Smooth muscle cell (in vitro differentiated cells): Measurements from ENCODE around the gene CYBC1. TPM values are rescaled to one million over a fixed set of nuclear protein-coding genes. Genes with fewer than 3 reads are reported as not detected.

ENCODE experiments used
- DNase-seq: peaks from one replicate; lab custom pipeline; 2025; ENCODE audit not compliant: unreplicated experiment; lab: John Stamatoyannopoulos, UW
- H2AFZ ChIP-seq: fragments of 200-600 bp; sonication (generic); 2 replicates; pipeline ENCODE4 v1.6.0; 2016; ENCODE audit warnings: antibody characterized with exemption, low read depth, mild to moderate bottlenecking
- H3F3A ChIP-seq: fragments of 200-600 bp; sonication (generic); 2 replicates; pipeline ENCODE4 v1.6.0; 2017; ENCODE audit warnings: antibody characterized with exemption, low read depth
- H3K27ac ChIP-seq: fragments of 200-600 bp; sonication (generic); 2 replicates; pipeline ENCODE4 v1.5.1; 2016; ENCODE audit warnings: low read depth, mild to moderate bottlenecking
- H3K27me3 ChIP-seq: fragments of 200-600 bp; sonication (generic); 2 replicates; pipeline ENCODE4 v1.6.1; 2016; ENCODE audit warnings: low read depth, mild to moderate bottlenecking
- H3K36me3 ChIP-seq: fragments of 200-600 bp; sonication (generic); 2 replicates; pipeline ENCODE4 v1.5.1; 2016; ENCODE audit warnings: low read depth
- H3K4me1 ChIP-seq: fragments of 200-600 bp; sonication (generic); 2 replicates; pipeline ENCODE4 v1.5.1; 2016; ENCODE audit warnings: low read depth
- H3K4me2 ChIP-seq: fragments of 200-600 bp; sonication (generic); 2 replicates; pipeline ENCODE4 v1.6.0; 2016; ENCODE audit warnings: mild to moderate bottlenecking
- H3K4me3 ChIP-seq: fragments of 200-600 bp; sonication (generic); 2 replicates; pipeline ENCODE4 v1.5.1; 2016; ENCODE audit warnings: mild to moderate bottlenecking
- H3K79me2 ChIP-seq: fragments of 200-600 bp; sonication (generic); 2 replicates; pipeline ENCODE4 v1.6.0; 2016; ENCODE audit warnings: low read depth, mild to moderate bottlenecking
- H3K9ac ChIP-seq: fragments of 200-600 bp; sonication (generic); 2 replicates; pipeline ENCODE4 v1.6.0; 2016; ENCODE audit warnings: low read depth
- H3K9me3 ChIP-seq: fragments of 200-600 bp; sonication (generic); replicated peaks from 2 replicates; pipeline ENCODE4 v1.5.1; 2016; ENCODE audit warnings: low read depth
- H4K20me1 ChIP-seq: fragments of 200-600 bp; sonication (generic); 2 replicates; pipeline ENCODE4 v1.6.0; 2016; ENCODE audit warnings: low read depth
- WGBS: methylation state at CpG from one replicate; pipeline ENCODE4 v1.1.7; 2016; ENCODE audit warnings: low lambda C conversion rate; 5-methylcytosine and 5-hydroxymethylcytosine counted together
- polyA plus RNA-seq: library from polyadenylated mRNA; unstranded; fragments of >200 nt; fragmentation: Nextera tagmentation; extraction: Ambion mirVana; gene quantifications from 2 replicates; pipeline ENCODE4 v1.2.1, GENCODE V29; 2016
- total RNA-seq: library from RNA; depleted of rRNA; stranded (reverse); fragments of >200 nt; gene quantifications from 2 replicates; pipeline ENCODE4 v1.2.3, GENCODE V29; 2014
- TF ChIP-seq, protein P1 (sequence below): fragments of 200-600 bp; sonication (generic); IDR thresholded peaks from 2 replicates; pipeline ENCODE4 v1.5.1; 2017; ENCODE audit warnings: borderline replicate concordance, mild to moderate bottlenecking, antibody characterized with exemption; ENCODE audit not compliant: insufficient read depth, poor library complexity, severe bottlenecking

The CYBC1 gene
- total and polyA plus RNA-seq, 2 experiments from 2014 or later, result 23.3 to 65.8 TPM

- no peaks in the 10 kb centered on the region for H4K20me1 ChIP-seq
- TF ChIP-seq, protein P1, sequence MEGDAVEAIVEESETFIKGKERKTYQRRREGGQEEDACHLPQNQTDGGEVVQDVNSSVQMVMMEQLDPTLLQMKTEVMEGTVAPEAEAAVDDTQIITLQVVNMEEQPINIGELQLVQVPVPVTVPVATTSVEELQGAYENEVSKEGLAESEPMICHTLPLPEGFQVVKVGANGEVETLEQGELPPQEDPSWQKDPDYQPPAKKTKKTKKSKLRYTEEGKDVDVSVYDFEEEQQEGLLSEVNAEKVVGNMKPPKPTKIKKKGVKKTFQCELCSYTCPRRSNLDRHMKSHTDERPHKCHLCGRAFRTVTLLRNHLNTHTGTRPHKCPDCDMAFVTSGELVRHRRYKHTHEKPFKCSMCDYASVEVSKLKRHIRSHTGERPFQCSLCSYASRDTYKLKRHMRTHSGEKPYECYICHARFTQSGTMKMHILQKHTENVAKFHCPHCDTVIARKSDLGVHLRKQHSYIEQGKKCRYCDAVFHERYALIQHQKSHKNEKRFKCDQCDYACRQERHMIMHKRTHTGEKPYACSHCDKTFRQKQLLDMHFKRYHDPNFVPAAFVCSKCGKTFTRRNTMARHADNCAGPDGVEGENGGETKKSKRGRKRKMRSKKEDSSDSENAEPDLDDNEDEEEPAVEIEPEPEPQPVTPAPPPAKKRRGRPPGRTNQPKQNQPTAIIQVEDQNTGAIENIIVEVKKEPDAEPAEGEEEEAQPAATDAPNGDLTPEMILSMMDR, result no peak
- H3K36me3 ChIP-seq, result no peaks in the 10 kb centered on the region
- H2AFZ ChIP-seq, result no peak overlapping the region
- H3K4me3 ChIP-seq, result no peak overlapping the region
- H3K9ac ChIP-seq, result no peak overlapping the region
- no peaks in the 10 kb centered on the region for H3K79me2 ChIP-seq
- no peaks in the 10 kb centered on the region for H3K27me3 ChIP-seq
- H3K4me1 ChIP-seq, result no peaks in the 10 kb centered on the region
- no peak overlapping the region for H3K27ac ChIP-seq
- no peak for DNase-seq
- whole genome bisulfite sequencing, result 97% methylated on average over 36 of the region's 36 CpGs
- H3K9me3 ChIP-seq, result no peaks in the 10 kb centered on the region
- no peaks in the 10 kb centered on the region for H3F3A ChIP-seq
- no peak overlapping the region for H3K4me2 ChIP-seq
Measured at GRCh38 chr17:82436601-82437324, 13.8 kb downstream of the CYBC1 start.

DNA sequence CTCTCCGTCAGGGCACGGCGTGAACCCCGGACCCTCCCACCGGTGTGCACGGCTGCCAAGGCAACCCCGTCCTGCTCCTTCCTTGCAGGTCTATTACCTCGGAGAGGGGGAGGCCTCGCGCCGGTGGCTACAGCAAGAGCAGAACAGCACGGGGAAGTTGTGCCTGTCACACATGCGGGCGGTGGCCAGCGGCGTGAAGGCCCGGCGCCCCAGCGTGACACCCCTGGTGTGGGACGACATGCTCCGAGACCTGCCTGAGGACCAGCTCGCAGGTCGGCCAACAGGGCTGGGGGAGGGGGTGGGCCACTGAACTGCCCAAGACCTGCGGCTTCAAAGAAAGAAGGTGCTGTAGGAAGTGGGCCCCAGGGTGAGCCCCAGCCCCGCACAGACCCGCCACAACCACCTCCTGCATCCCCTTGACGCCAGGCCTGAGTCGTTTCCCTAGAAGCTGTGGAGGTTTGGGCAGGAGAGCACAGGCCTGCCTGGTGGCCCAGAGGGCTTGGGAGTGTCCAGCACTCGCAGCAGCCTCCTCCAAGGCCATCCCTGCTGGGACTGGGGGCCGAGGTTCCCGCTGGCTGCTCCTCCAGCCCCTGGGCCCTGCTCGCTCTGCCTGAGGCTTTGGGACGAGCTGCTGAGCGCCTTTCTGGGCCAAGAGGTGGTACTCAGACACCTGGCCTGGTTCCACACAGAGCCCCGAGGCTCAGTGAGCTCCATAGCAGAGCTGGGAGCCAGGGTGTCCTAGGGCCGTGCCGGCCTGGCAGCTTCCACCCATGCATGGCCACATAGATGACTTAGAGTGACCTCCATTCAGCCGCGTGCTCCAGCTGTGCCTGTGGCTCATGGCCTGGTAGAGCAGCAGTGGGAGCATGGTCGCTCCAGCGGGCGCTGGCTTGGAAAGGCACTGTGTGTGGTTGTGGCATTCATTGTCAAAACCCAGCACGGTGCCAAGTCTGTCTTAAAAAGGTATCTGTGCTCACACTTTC is 14.7 kb downstream of the CYBC1 start:
- no peak overlapping the region for H3K4me3 ChIP-seq
- no peaks in the 10 kb centered on the region for H3K4me1 ChIP-seq
- no peak overlapping the region for H2AFZ ChIP-seq
- no peak overlapping the region for H3K4me2 ChIP-seq
- H4K20me1 ChIP-seq, result no peaks in the 10 kb centered on the region
- no peak overlapping the region for H3K9ac ChIP-seq
- no peaks in the 10 kb centered on the region for H3K27me3 ChIP-seq
- H3F3A ChIP-seq, result no peaks in the 10 kb centered on the region
- TF ChIP-seq, protein P1, result no peak
- no peak overlapping the region for H3K27ac ChIP-seq
- H3K36me3 ChIP-seq, result no peaks in the 10 kb centered on the region
- H3K9me3 ChIP-seq, result no peaks in the 10 kb centered on the region
- DNase-seq, result no peak
- WGBS, result 96% methylated on average over 43 of the region's 43 CpGs
- no peaks in the 10 kb centered on the region for H3K79me2 ChIP-seq

DNA sequence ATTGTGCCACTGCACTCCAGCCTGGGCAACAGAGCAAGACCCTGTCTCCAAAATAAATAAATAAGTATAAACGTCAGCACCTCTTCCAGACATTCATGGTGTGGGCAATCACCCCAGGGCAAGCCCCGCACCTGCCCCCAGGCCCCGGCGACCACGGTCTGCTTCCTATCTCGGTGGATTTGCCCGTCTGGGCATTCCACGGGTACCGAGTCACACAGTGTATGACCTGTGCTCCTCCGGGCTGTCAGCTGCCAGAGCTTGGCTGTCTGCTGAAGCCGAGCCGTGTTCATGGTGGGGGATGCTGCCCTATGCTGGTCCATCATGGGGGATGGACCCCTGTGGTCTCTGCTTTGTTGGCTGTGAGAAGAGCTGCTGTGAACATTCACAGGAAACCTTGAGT is 15.4 kb downstream of the CYBC1 start:
- no peak overlapping the region for H3K4me2 ChIP-seq
- DNase-seq, result no peak
- WGBS, result 55% methylated on average over 12 of the region's 12 CpGs

More for the DNA sequence above, 15.4 kb downstream of the CYBC1 start:
- H4K20me1 ChIP-seq, result no peaks in the 10 kb centered on the region
- H2AFZ ChIP-seq, result no peak overlapping the region
- H3K27me3 ChIP-seq, result no peaks in the 10 kb centered on the region
- H3F3A ChIP-seq, result no peaks in the 10 kb centered on the region
- no peaks in the 10 kb centered on the region for H3K79me2 ChIP-seq
- no peaks in the 10 kb centered on the region for H3K9me3 ChIP-seq
- H3K4me1 ChIP-seq, result no peaks in the 10 kb centered on the region
- H3K9ac ChIP-seq, result no peak overlapping the region
- no peak overlapping the region for H3K4me3 ChIP-seq
- no peaks in the 10 kb centered on the region for H3K36me3 ChIP-seq
- TF ChIP-seq, protein P1, result no peak
- H3K27ac ChIP-seq, result no peak overlapping the region
